CD4-positive, alpha-beta T cell treated with Interleukin-17A for 1 hour (primary cell): ENCODE results near the gene THBS1.

Experiments used
- DNase-seq: peaks from one replicate; pipeline ENCODE4 v3.0.0-alpha.2; 2020

Gene THBS1

DNA sequence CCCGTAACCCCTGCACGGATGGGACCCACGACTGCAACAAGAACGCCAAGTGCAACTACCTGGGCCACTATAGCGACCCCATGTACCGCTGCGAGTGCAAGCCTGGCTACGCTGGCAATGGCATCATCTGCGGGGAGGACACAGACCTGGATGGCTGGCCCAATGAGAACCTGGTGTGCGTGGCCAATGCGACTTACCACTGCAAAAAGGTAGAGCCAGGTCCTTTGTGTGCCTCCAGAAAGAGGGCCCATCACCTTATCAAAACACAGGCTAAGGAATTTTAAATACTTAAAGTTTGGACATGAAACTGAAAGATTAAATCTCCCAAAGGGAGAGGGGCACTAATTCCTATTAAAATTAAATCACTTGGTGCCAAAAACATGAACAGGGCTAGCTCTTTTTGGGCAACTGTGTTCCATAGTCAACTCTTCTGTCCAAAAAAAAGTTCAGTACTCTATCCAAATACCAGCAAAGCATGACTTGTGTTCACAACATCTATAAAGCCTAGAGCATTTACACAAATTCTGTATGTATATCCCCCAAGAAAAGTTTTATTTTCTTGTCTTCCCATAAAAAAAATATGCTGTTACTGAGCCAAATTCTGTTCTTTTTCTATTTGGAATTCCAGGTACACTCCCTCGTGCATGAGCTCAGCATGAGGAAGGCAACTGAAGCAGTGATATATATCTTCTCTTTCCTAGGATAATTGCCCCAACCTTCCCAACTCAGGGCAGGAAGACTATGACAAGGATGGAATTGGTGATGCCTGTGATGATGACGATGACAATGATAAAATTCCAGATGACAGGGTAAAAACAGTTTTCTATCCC lies 9.2 kb downstream of the THBS1 start:
- no peak for DNase-seq

DNA sequence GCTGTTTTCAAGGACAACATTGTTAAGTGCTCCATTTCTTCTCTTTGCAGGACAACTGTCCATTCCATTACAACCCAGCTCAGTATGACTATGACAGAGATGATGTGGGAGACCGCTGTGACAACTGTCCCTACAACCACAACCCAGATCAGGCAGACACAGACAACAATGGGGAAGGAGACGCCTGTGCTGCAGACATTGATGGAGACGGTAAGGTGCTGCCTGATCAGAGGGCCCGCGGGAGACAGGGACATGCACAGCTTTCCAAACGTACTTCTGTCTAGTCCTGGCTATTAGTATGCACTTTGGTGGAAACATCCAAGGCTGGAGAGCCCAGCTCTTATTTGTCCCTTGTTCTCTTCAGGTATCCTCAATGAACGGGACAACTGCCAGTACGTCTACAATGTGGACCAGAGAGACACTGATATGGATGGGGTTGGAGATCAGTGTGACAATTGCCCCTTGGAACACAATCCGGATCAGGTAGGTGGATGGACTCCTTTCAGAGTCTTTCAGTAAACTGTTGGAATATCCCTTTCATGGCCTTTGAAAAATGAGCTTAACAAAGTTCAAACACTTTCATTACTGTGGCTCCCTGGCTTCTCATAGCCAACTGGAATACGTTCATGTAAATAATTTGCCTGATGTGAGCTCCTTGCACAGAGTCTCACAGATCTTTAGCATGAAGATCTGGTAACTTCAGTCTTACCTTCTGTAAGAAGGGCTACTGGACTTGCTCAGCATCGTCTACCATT lies 10.4 kb downstream of the THBS1 start:
- DNase-seq: no peak

DNA sequence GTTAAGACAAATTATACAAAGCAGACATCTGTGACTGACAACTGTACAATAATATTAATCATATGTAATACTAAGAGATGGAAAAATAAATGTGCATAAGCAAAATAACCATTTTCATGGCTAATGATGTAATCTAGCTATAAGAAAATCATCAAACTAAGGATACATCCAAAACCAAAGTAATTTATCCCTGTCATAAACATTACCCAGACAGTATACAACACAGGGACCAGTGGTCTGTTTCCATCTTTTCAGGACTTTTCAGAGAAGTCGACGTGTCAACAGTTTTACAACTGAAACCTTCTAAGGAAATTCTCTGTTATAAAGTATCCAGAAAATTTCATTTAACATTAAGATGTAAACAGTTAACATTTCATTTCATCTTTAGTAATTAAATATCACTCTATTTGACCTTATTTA lies 11.0 kb downstream of the THBS1 start:
- DNase-seq: no peak

DNA sequence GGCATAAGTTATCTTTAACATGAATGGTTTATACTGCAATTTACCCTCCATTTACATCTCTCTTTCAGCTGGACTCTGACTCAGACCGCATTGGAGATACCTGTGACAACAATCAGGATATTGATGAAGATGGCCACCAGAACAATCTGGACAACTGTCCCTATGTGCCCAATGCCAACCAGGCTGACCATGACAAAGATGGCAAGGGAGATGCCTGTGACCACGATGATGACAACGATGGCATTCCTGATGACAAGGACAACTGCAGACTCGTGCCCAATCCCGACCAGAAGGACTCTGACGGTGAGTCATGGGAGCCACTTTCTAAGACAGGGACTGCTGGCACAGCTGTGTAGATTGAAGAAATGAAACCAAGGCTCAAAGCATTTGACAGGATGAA lies 11.6 kb downstream of the THBS1 start:
- DNase-seq: no peak

DNA sequence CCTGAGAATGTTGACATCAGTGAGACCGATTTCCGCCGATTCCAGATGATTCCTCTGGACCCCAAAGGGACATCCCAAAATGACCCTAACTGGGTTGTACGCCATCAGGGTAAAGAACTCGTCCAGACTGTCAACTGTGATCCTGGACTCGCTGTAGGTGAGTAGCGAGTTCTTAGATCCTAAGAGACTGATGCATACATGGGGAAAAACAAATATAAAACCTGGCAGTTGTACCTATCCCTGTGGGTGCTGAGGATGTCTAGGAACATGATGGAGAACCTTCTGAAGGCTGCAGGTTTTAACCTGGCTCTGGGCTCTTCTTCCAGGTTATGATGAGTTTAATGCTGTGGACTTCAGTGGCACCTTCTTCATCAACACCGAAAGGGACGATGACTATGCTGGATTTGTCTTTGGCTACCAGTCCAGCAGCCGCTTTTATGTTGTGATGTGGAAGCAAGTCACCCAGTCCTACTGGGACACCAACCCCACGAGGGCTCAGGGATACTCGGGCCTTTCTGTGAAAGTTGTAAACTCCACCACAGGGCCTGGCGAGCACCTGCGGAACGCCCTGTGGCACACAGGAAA lies 12.3 kb downstream of the THBS1 start:
- no peak for DNase-seq

DNA sequence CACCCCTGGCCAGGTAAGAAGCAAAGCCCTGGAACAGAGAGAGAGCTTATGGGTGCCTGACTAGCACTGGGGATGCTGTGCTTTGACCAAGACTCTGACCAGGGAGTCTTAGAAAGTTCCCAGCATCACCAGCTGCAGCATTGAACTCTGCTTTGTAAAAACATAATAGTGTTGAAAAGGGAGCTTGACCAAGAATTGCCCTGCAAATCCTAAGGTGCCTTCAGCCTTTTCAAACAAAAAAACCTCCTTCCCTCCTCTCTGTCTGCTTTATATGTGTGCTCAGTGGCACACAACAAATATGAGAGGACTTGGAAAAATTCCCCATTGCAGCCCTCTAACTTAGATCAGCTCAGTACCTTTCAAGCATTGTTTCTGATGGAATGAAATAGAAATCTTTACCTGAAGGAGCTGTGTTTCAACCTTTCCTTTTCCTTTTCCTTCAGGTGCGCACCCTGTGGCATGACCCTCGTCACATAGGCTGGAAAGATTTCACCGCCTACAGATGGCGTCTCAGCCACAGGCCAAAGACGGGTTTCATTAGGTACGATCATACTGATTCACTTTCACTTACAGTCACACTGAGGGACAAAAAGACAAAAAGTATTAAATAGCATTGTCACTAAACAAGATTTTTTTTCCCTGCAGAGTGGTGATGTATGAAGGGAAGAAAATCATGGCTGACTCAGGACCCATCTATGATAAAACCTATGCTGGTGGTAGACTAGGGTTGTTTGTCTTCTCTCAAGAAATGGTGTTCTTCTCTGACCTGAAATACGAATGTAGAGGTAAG lies 13.0 kb downstream of the THBS1 start:
- DNase-seq: peak; percentile 64

DNA sequence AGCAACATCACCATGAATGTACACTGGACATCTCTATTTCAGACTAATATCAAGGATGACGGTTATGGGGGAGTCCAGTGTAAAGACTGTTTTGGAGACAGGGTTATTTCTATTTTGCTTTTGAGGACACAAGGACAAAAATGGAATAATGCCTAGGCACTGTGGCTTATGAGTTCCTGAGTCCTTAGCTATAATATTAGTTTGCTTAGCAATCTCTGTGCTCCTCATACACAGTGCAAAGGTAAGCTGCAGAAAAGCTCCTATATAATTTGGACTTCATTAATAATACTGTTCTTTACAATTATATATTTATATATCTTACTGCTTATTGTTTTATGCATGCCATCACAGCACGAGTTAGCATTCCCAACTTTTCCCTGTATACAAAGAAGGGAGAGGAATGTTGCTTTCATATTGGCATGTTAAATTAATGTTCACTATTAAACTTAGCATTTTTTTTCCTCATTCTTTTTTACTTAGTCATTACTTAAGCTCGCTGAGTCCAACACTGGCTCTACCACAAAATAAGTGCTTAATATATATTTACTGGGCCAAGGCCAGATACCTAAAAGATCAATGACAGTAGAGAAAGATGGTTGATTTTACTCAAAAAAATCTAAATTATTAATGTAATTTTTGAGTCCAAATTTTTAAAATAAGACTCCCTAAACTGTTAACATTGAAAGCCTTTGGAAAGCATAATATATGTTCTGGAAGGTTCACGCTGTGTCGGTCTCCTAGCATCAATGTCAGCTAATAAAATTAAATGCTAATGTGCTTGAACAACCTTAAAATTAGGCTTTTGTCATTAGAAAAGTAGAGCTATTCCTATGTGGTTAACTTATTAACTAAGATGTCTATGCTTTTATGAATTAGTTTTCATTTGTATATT lies 13.8 kb downstream of the THBS1 start:
- no peak for DNase-seq

DNA sequence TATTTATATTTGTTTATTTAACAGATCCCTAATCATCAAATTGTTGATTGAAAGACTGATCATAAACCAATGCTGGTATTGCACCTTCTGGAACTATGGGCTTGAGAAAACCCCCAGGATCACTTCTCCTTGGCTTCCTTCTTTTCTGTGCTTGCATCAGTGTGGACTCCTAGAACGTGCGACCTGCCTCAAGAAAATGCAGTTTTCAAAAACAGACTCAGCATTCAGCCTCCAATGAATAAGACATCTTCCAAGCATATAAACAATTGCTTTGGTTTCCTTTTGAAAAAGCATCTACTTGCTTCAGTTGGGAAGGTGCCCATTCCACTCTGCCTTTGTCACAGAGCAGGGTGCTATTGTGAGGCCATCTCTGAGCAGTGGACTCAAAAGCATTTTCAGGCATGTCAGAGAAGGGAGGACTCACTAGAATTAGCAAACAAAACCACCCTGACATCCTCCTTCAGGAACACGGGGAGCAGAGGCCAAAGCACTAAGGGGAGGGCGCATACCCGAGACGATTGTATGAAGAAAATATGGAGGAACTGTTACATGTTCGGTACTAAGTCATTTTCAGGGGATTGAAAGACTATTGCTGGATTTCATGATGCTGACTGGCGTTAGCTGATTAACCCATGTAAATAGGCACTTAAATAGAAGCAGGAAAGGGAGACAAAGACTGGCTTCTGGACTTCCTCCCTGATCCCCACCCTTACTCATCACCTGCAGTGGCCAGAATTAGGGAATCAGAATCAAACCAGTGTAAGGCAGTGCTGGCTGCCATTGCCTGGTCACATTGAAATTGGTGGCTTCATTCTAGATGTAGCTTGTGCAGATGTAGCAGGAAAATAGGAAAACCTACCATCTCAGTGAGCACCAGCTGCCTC lies 14.7 kb downstream of the THBS1 start:
- no peak for DNase-seq

DNA sequence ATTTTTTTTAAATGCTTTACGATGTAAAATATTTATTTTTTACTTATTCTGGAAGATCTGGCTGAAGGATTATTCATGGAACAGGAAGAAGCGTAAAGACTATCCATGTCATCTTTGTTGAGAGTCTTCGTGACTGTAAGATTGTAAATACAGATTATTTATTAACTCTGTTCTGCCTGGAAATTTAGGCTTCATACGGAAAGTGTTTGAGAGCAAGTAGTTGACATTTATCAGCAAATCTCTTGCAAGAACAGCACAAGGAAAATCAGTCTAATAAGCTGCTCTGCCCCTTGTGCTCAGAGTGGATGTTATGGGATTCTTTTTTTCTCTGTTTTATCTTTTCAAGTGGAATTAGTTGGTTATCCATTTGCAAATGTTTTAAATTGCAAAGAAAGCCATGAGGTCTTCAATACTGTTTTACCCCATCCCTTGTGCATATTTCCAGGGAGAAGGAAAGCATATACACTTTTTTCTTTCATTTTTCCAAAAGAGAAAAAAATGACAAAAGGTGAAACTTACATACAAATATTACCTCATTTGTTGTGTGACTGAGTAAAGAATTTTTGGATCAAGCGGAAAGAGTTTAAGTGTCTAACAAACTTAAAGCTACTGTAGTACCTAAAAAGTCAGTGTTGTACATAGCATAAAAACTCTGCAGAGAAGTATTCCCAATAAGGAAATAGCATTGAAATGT lies 15.6 kb downstream of the THBS1 start:
- DNase-seq: no peak

DNA sequence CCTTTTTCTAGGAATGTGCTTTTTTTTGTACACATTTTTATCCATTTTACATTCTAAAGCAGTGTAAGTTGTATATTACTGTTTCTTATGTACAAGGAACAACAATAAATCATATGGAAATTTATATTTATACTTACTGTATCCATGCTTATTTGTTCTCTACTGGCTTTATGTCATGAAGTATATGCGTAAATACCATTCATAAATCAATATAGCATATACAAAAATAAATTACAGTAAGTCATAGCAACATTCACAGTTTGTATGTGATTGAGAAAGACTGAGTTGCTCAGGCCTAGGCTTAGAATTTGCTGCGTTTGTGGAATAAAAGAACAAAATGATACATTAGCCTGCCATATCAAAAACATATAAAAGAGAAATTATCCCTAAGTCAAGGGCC lies 16.5 kb downstream of the THBS1 start:
- no peak for DNase-seq

DNA sequence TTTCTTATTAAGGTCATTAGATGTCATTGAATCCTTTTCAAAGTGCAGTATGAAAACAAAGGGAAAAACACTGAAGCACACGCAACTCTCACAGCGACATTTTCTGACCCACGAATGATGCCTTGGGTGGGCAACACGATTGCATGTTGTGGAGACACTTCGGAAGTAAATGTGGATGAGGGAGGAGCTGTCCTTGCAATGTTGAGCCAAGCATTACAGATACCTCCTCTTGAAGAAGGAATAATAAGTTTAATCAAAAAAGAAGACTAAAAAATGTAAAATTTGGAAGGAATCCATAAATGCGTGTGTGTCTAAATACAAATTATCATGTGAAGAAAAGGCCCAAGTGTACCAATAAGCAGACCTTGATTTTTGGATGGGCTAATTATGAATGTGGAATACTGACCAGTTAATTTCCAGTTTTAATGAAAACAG lies 16.9 kb downstream of the THBS1 start:
- no peak for DNase-seq

DNA sequence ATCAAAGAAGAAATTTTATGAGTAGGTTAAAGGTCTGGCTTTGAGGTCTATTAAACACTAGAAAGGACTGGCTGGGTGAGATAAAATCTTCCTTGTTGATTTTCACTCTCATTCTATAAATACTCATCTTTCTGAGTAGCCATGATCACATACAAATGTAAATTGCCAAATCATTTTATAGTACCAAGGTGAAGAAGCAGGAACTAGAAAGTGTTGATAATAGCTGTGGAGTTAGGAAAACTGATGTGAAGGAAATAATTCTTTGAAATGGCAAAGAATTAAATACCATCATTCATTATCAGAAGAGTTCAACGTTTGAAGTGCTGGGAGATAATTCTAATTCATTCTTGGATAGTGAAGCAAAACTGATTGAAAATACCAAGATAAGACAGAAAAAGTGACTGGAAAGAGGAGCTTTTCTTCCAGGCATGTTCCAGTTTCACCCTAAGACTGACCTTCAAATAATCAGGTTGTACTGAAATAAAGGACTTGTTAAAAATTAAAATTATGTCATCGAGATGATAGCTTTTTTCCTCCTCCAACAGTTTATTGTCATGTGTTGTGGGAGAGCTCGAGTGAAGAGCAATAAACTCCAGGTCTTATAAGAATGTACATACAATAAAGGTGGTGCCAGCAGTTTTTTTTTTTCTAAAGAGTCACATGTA lies 17.4 kb downstream of the THBS1 start:
- no peak for DNase-seq

DNA sequence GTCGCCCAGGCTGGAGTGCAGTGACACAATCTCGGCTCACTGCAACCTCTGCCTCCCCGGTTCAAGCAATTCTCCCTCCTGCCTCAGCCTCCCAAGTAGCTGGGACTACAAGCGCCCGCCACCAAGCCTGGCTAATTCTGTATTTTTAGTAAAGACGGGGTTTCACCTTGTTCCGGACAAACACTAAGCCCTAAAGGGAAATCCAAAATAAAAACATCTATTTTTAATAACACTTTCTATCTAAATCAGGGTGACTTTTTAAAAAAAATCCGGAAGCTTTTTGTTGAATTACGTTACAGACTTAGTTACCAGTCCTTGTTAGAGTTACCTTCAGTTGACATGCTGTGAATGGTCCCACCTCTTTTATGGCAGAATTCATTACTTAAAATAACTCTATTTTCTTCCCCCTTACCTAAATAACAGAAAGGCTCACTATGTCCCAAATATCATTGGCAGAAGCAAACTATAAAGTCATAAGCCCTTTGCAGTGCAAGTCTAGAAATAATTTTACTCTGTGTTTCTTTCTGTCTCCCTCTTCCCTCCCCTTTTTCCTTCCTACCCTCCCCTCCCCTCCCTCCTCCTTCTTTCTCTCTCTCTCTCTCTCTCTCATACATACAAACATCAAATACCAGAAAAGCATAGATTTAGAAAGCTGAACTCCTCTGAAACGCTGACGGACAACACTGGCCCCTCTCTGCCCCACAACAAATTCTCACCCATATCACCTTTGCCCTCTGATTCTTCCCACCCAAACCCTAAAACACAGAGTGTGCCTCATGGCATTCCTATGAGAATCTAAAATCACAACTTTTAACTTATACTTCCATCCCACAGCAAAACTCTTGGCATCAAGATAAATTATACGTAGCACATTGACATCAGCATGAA lies 18.3 kb downstream of the THBS1 start:
- DNase-seq: no peak

DNA sequence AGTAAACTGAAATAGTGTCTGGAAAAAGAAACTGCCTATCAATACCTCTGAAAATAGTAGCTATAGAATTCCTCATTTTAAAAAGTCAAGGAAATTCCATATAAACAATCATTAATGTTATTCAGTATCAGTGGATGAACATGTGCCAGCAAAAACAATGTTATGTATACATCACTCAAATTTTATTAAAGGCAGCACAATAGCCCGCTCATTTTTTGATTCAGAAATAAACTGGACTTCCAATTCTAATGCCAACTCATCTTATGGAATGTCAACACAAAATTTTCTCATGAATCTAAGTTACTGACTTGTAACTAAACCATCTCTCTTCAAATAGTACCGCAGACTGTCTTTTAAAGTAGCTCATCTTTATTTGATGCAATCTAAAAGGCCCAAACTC lies 19.0 kb downstream of the THBS1 start:
- no peak for DNase-seq

DNA sequence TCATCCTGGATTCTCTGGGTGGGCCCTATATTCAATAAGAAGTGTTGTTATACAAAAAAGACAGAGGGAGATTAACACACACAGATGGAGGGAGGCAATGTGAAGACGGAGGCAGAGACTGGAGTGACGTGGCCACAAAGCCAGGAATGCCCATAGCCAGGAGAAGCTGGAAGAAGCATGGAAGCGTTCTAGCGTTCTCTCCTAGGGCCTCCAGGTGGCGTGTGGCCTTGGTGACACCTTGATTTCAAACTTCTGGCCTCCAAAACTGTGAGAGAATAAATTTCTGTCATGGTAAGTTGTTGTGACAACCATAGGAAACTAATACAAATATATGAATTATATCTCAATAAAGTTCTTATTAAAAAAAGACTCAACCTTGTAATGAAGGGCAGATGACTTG lies 21.3 kb downstream of the THBS1 start:
- no peak for DNase-seq

DNA sequence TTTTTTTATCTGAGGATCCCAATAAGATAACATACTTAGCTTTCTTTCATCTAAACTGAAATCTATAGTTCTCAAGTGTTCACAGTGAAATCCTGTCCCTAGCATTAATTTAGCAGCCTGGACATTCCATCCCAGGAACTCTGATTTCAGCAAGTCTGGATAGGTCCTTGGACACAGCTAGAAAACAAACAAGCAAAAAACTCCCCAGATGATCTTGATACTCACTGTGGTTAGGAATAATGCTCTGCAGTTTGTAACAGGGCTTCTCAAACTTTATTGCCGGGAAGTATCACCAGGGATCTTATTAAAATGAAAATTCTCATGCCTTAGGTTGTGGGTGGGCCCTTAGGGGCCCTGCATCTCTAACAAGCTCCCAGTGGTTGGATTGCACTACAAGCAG lies 24.3 kb downstream of the THBS1 start:
- DNase-seq: no peak

DNA sequence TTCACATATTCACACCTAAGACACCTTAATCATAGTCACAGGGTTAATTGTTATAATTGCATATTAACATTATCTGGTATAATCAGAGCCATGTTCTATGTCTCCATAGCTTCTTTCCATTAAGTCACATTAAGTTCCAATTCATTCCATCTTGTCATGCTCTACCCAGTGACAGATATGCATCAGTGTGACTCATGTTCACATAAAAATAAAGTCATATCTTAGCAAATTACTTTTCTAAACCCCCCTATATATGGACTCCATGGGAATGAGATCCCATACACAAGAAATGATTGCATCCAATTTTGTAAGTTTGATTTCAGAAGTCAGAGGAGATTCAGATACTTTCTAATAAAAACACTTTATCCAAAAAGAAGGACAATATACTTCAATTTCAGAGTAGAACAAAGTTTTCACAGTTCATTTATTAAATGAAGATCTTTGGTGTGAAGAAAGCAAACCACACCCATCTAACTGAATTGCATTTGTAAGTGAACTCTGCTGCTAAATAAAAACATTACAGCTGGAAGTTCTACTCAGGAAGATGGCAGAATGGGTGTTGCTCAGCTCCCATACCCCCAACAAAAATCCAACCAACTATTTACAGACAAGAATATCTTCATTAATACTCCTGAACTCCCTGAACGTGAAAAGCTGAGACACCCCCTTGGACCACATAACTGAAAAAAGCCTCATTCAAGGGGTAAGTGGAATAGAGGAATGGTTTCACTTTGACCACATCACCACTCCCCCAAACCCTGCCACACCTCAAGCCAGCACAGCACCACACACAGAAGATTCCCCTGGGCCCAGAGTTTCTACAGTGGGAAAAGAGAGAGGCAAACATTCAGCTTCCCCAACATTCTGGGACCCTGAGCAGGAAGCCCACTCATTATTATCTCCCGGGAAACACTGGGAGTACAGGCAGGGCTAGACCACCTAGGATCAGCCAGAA lies 27.6 kb downstream of the THBS1 start:
- DNase-seq: no peak
